NT2/D1 (cell line): Measurements from ENCODE around the gene OPTC.

Experiments
- SUZ12 ChIP-seq: IDR thresholded peaks from 2 replicates; pipeline ENCODE4 v1.6.1; 2011; ENCODE audit not compliant: insufficient read length, insufficient read depth; ENCODE audit errors: extremely low read depth
- YY1 ChIP-seq: IDR thresholded peaks from 2 replicates; pipeline ENCODE4 v1.6.1; 2011; ENCODE audit not compliant: insufficient read length, insufficient read depth
- ZNF274 ChIP-seq: IDR thresholded peaks from 2 replicates; pipeline ENCODE4 v1.6.1; 2011; ENCODE audit warnings: mild to moderate bottlenecking, low read depth, low read length

DNA sequence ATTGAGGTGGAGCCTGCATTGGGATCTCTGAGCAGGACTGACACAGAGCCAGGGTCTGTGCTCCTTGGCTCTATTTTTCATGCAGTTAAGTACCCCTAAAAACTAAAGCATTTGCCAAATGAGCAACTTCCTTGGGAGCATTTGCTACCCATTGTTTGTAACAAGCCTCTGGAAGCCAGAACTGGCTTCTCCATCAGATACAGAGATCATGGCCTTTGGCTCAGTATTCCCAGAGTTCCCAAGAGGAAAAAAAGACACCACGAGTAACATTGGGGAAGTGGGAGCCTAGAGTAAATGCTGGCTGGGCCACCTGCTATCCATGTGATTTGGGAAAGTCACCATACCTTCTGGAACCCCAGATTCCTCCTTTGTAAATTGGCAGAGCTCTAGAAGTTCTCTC lies 44.8 kb downstream of the OPTC start:
- TF ChIP-seq ZNF274: no peak
- TF ChIP-seq YY1: no peak
- no peak for TF ChIP-seq SUZ12
